ENCODE results near the gene HELQ. TPM values are rescaled to one million over a fixed set of nuclear protein-coding genes. Genes with fewer than 3 reads are reported as not detected.
A peak's percentile ranks its signal among the peaks of the same experiment; 100 is the strongest.

Gene HELQ
- total and polyA plus RNA-seq, 10 of the 15 experiments (the other 5 are each of a cell fraction or from before 2014, with no cell fraction given), result 4.5 to 13.3 (median 10.6) TPM

DNA sequence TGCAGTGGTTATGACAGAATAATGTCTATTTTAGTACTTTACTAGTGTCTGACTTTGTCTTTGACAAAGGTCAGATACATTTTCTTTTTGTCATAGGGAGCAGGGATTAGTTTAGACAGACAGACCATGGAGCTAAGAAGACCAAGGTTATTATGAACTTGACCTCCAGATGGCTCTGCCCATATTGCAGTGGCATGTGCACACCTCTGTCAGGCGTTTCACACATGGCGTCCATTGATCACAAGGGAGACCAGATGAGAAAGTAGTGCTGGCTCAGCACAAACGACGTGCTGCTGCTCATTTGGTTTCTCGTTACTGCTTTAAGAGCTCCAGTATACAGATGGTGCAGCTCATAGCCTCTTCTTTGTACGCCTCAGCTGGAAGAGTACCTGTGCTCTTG is 64.7 kb downstream of the HELQ start:
- BruUV-seq (replicated peaks), result no TSS peak
- WGBS (ENCODE audit: insufficient coverage, insufficient replicate concordance, low lambda C conversion rate, missing lambda C conversion rate), result 51% methylated on average over 6 of the region's 6 CpGs
- Histone ChIP-seq H3K27me3 (replicated peaks in 1 of 2; ENCODE audit: control insufficient read depth in 2 of 2, insufficient read depth in 2 of 2, low read length in 1 of 2) (no peaks in the 10 kb centered on the region), H2AFZ (ENCODE audit: control insufficient read depth, low read depth, low read length) (no peak overlapping the region), H3K4me2 (ENCODE audit: control insufficient read depth, insufficient read depth) (no peak overlapping the region), H4K20me1 (ENCODE audit: control insufficient read depth, insufficient read depth) (no peaks in the 10 kb centered on the region), H3K4me3 (no peak overlapping the region), H3K9ac (ENCODE audit: control insufficient read depth, insufficient read depth, low read length) (no peak overlapping the region), H3K27ac (ENCODE audit: control insufficient read depth, insufficient read depth) (no peak overlapping the region), H3K4me1 (ENCODE audit: control insufficient read depth, insufficient read depth, low read length) (no peaks in the 10 kb centered on the region), H3K36me3 (ENCODE audit: control insufficient read depth in 2 of 2, insufficient read depth in 2 of 2, low read length in 1 of 2) (no peaks in the 10 kb centered on the region), H3K9me3 (replicated peaks; ENCODE audit: control insufficient read depth, insufficient read depth, low read length) (no peaks in the 10 kb centered on the region), H3K79me2 (ENCODE audit: control insufficient read depth, insufficient read depth, low read length) (no peaks in the 10 kb centered on the region)
- in situ Hi-C loops (cut with MboI), result no loop called here
- FAIRE-seq (no peak), ATAC-seq (peak; percentile 36; the same call in 2 of the 3 replicates), DNase-seq (ENCODE audit: low read depth, low spot score) (no peak)
- ChIA-PET SMC1A (ENCODE audit: uncharacterized antibody, unreplicated experiment) (interaction anchor here (1.1 kb wide), 1 partner anchor 13 kb away, joined by 4 read pairs; no protein-coding TSS in a partner anchor), RAD21 (ENCODE audit: unreplicated experiment) (no interaction called here), POLR2A (interaction anchor here (0.5 kb wide), 1 partner anchor 398 kb away, joined by 4 read pairs; no protein-coding TSS in a partner anchor), CTCF (no interaction called here)
- TF ChIP-seq USF1 (IDR thresholded peaks at IDR 0.05; ENCODE audit: borderline replicate concordance, extremely low read length, insufficient read depth, low read depth, low read length) (no peak), RBBP5 (conservative IDR thresholded peaks at IDR 0.05) (no peak), EZH2 (IDR thresholded peaks at IDR 0.05; ENCODE audit: borderline replicate concordance, control insufficient read depth, low read depth, low read length) (no peak)
- intact Hi-C loops (cut with micrococcal nuclease; ENCODE audit: unreplicated experiment), result no loop called here

GRCh38 chr4:83389756-83390505 is 65.7 kb downstream of the HELQ start:
- H3K36me3 ChIP-seq (ENCODE audit: control insufficient read depth in 2 of 2, insufficient read depth in 2 of 2, low read length in 1 of 2), result no peaks in the 10 kb centered on the region
- H3K27ac ChIP-seq (ENCODE audit: control insufficient read depth, insufficient read depth), result no peak overlapping the region
- 48% methylated on average over 8 of the region's 8 CpGs for WGBS (ENCODE audit: insufficient coverage, insufficient replicate concordance, low lambda C conversion rate, missing lambda C conversion rate)
- ATAC-seq (no peak), DNase-seq (ENCODE audit: low read depth, low spot score) (no peak), FAIRE-seq (no peak)
- ChIA-PET CTCF (interaction anchor here (0.7 to 1.1 kb wide), 3 partner anchors 10 to 61 kb away, joined by 3 read pairs; no protein-coding TSS in a partner anchor), POLR2A (interaction anchor here (0.5 kb wide), 1 partner anchor 397 kb away, joined by 4 read pairs; no protein-coding TSS in a partner anchor), RAD21 (ENCODE audit: unreplicated experiment) (no interaction called here), SMC1A (ENCODE audit: uncharacterized antibody, unreplicated experiment) (interaction anchor here (1.1 kb wide), 1 partner anchor 18 kb away, joined by 3 read pairs; no protein-coding TSS in a partner anchor)
- no peaks in the 10 kb centered on the region for H4K20me1 ChIP-seq (ENCODE audit: control insufficient read depth, insufficient read depth)
- H3K9ac ChIP-seq (ENCODE audit: control insufficient read depth, insufficient read depth, low read length), result no peak overlapping the region
- H3K4me2 ChIP-seq (ENCODE audit: control insufficient read depth, insufficient read depth), result no peak overlapping the region
- in situ Hi-C loops (cut with MboI) (no loop called here), intact Hi-C loops (cut with micrococcal nuclease; ENCODE audit: unreplicated experiment) (no loop called here)
- no peaks in the 10 kb centered on the region for H3K79me2 ChIP-seq (ENCODE audit: control insufficient read depth, insufficient read depth, low read length)
- no peaks in the 10 kb centered on the region for H3K27me3 ChIP-seq (replicated peaks in 1 of 2; ENCODE audit: control insufficient read depth in 2 of 2, insufficient read depth in 2 of 2, low read length in 1 of 2)
- no TSS peak for BruUV-seq (replicated peaks)
- H3K9me3 ChIP-seq (replicated peaks; ENCODE audit: control insufficient read depth, insufficient read depth, low read length), result no peaks in the 10 kb centered on the region
- H2AFZ ChIP-seq (ENCODE audit: control insufficient read depth, low read depth, low read length), result no peak overlapping the region
- H3K4me1 ChIP-seq (ENCODE audit: control insufficient read depth, insufficient read depth, low read length), result no peaks in the 10 kb centered on the region
- no peak overlapping the region for H3K4me3 ChIP-seq
- TF ChIP-seq BCL3 (IDR thresholded peaks at IDR 0.05; ENCODE audit: borderline replicate concordance, insufficient read depth, low read depth, low read length, poor library complexity, severe bottlenecking) (no peak), ESRRA (IDR thresholded peaks at IDR 0.05; ENCODE audit: low read length) (no peak), MTA3 (IDR thresholded peaks at IDR 0.05; ENCODE audit: borderline replicate concordance, low read length) (no peak), KAT2A (conservative IDR thresholded peaks at IDR 0.05; ENCODE audit: control insufficient read depth, low read depth, low read length) (no peak), RB1 (IDR thresholded peaks at IDR 0.05; ENCODE audit: borderline replicate concordance) (no peak), HDAC6 (IDR thresholded peaks at IDR 0.05; ENCODE audit: unreplicated experiment) (no peak), ATF7 (IDR thresholded peaks at IDR 0.05; ENCODE audit: low read depth) (no peak), HDAC2 (IDR thresholded peaks at IDR 0.05) (no peak), RELA (IDR thresholded peaks at IDR 0.05; ENCODE audit: borderline replicate concordance, partially characterized antibody) (no peak)
- TF ChIP-seq, protein P1, sequence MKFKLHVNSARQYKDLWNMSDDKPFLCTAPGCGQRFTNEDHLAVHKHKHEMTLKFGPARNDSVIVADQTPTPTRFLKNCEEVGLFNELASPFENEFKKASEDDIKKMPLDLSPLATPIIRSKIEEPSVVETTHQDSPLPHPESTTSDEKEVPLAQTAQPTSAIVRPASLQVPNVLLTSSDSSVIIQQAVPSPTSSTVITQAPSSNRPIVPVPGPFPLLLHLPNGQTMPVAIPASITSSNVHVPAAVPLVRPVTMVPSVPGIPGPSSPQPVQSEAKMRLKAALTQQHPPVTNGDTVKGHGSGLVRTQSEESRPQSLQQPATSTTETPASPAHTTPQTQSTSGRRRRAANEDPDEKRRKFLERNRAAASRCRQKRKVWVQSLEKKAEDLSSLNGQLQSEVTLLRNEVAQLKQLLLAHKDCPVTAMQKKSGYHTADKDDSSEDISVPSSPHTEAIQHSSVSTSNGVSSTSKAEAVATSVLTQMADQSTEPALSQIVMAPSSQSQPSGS (IDR thresholded peaks at IDR 0.05; ENCODE audit: low read length), result no peak
